ENCODE data around the gene GNAQ.

DNA sequence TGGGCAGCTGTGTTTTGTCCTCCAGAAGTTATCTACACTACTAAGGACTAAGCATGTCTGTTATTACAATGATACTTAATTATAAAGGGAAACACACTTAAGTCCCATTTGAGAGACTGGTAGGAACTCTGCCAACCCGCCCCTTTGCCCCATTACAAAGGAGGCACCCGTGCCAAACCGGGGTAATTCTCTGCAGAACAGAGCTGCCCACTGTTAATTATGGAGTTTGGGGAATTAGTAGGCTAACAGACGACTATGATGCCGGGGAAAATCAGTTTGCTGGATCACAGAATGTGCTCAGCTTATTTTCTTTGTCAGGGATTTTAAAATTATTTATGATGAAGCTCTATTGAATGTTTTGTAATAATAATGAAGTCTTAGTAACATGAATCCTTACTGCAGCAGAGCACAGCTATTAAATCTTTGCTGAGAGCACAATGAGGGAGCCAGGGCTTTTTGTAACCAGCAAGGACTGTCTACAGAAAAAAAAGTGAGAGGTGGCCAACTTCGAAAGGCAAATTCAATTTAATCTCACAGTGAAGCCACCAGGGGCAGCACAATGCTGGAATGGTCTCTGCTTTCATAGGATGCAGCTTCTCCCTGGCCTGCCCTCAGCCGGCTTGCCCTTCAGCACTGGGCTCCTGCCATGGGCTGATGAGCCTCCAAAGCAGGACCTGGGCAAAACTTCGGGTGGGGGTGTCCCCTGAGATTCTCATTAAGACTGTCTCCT is 134.5 kb downstream of the GNAQ start:
- TF ChIP-seq MAFK (IDR thresholded peaks at IDR 0.05; ENCODE audit: low read depth, low read length) (no peak), CTCF (conservative IDR thresholded peaks at IDR 0.05; ENCODE audit: low read depth, low read length) (peak; percentile 30; the same call in 1 of the 2 replicates), MXI1 (IDR thresholded peaks at IDR 0.05; ENCODE audit: borderline replicate concordance, low read depth, low read length) (no peak), POLR2A (IDR thresholded peaks at IDR 0.05; ENCODE audit: low read depth, low read length) (no peak), FOS (IDR thresholded peaks at IDR 0.05; ENCODE audit: low read depth, low read length) (no peak)
- TF ChIP-seq, protein P1, sequence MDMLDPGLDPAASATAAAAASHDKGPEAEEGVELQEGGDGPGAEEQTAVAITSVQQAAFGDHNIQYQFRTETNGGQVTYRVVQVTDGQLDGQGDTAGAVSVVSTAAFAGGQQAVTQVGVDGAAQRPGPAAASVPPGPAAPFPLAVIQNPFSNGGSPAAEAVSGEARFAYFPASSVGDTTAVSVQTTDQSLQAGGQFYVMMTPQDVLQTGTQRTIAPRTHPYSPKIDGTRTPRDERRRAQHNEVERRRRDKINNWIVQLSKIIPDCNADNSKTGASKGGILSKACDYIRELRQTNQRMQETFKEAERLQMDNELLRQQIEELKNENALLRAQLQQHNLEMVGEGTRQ (IDR thresholded peaks at IDR 0.05; ENCODE audit: low read depth, low read length) = no peak

All from IMR-90 (cell line).